Stimulated activated CD4-positive, alpha-beta T cell treated with anti-CD3 and anti-CD28 coated beads, Interleukin-1b, Interleukin-23, amount 100 ng/mL, for 4 hours (primary cell): ENCODE data around the gene TYW1.
"Not testable (repeated sequence)": the region's sequence is repeated elsewhere in the genome, so short reads cannot be mapped to it uniquely, and the experiment has no call there.

ENCODE experiments used
- DNase-seq, 2 donors: peaks; one replicate each; pipeline ENCODE4 v3.0.0-alpha.2; 2020; ENCODE audit warnings: low read depth in 2 of 2

The TYW1 gene

DNA sequence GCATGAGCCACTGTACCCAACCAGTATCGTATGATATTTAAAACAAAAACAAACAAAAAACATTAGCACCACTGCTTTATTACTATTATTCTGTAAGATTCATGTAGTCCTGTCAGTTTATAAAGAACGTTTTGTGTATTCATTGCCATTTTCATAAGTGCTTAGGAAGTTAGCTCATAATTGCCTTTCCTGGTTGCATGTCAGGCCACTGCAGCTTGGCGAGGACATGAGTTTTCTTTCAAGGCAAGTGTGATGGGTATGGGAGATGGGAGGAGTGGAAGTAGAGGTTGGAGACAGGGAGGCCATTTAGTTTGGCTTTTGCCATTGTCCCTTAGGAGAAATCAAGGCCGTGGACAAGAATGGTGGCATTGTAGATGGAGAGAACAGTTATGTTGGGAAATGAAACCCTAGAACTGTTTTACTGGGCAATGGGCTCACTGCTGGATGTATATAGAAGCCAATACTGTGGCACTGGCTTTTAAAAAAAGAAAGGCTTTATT is 48.9 kb downstream of the TYW1 start:
- DNase-seq = no peak

DNA sequence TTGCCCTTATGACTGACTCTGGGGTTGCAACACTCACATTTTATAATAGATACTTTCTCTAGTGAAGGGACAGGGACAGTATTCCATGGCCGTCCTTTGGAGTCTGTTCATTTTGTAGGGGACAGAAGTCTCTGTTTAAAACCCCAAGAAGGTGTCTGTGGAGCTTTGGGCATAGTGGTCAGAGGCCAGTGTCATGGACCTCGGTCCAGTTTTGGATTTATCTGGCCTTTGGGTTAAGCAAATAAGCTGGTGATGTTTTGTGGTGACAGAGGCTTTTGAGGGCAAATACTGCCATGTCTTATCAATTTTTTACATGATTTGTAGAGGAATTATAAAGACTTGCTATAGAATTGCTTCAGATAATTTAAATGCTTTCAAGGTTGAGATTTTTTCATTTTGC is 50.2 kb downstream of the TYW1 start:
- not testable (repeated sequence) for DNase-seq

DNA sequence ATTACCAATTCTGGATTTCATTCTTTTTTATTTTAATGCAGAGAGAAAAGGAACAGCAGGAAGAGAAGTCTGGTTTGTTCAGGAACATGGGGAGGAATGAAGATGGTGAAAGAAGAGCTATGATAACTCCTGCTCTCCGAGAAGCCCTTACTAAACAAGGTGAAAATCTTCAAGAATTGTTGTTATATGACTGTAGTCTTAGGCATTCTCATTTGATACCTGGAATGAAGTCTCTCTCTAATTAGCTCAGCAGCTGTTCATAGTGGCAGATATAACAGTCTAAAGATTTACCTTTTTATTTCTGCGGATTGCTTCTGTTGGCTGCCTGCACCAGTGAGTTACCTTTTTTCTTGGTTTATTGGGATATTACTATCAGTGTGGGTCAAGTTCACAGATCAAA is 53.3 kb downstream of the TYW1 start:
- not testable (repeated sequence) for DNase-seq

DNA sequence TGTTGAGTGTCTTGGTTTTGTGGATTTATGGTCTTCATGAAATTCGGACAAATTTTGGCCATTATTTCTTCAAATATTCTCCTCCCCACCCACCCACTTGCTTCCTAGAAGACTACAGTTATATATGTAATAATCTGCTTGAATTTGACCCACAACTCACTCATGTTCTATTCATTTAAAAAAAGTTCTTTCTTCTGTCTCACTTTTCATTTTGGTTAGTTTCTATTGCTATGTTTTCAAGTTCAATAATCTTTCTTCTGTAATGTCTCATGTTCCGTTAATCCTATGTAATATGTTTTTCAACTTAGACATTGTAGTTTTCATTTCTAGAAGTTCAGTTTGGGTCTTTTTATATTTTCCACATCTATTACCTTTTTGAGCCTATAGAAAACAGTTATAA is 55.5 kb downstream of the TYW1 start:
- DNase-seq = not testable (repeated sequence)

DNA sequence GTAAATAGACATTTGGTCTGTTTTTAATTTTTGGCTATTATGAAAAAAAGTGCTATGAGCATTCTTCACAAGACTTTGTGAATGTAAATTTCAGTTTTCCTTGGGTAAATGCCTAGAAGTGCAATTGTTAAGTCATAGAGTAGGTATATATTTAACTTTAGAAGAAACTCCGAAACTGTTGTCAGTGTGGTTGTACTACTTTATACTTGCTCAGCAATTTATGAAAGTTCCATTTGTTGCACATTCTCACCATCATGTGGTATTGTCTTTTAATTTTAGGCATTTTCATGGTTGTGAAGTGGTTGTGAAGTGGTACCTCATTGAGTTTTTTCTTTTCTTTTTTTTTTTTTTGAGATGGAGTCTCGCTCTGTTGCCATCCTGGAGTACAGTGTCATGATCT is 60.0 kb downstream of the TYW1 start:
- DNase-seq = no peak

DNA sequence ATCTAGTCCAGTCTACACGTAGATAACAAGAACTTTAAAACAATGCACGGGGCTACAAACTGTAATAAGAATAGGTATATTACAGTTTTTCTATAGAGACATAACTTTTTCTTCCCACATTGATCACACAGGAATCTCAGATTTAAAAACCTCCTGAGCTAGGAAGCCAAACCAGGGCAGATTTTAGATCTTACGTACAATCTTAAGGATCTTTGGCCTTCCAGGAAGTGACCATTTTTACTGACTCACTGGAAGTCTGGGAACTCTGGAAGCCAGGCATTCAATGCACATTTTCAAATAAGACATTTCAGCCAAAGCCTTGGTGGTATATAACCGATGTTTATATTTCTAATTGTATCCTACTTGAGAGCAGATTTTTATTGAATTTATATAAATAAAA is 64.7 kb downstream of the TYW1 start:
- DNase-seq = not testable (repeated sequence)

DNA sequence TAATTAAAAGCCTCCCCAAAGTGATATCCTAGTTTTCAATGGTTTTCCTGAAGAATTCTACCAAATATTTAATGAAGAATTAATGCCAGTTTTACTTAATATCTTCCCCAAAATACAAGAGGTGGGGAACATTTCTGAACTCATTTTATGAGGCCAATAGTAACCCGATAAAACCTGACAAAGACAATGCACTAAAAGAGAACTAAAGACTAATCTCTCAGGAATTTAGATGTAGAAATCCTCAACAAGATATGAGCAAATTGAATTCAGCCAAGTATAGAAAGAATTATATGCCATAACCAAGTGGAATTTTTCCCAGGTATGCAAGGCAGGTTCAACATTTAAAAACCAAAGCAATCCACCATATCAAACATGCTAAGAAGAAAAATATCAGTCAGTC is 66.2 kb downstream of the TYW1 start:
- not testable (repeated sequence) for DNase-seq

DNA sequence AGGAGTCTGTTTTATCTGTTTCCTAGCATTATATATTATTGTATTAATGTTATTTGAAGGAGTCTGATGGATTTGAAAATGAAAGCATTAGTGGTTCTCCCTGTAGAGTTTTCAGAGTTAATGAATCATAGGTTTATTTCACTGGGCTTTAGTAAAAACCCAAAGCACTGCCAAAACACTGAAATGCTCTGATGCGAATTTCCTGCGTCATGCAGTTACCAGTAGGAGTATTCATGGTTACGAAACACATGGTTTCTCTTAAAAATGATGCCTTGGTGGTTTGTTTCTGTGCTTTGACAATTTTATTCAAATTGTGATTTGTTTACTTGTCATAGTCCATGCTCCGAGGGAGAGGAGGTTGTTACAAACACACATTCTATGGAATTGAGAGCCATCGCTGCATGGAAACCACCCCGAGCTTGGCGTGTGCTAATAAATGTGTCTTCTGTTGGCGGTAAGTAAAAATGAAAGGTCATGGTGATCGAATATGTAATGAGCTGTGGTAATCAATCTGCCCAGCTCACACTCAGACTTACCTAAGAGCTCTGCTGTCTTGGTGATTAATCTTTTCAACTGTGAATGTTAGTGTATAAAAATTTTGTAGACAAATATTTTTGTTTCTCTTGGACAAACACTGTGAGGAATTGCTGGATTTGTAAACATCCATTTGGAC is 70.5 kb downstream of the TYW1 start:
- not testable (repeated sequence) for DNase-seq

DNA sequence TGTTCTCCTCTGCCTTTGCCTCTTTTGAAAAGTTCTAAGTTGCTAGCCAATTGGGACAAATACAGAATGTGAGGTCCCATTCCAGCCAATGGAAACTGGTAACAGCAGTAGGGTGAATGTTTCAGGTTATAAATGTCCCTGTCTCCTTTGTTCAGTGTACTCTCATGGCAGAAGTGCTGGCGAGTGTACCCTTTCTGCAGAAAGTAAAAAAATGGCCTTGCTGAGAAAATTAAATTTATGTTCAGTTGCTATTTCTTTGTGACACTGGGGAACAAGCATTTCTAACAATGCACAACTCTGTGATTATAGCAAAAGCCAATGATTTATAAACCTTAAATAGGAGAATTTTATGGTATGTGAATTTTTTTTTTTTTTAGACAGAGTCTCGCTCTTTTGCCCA is 79.5 kb downstream of the TYW1 start:
- not testable (repeated sequence) for DNase-seq

DNA sequence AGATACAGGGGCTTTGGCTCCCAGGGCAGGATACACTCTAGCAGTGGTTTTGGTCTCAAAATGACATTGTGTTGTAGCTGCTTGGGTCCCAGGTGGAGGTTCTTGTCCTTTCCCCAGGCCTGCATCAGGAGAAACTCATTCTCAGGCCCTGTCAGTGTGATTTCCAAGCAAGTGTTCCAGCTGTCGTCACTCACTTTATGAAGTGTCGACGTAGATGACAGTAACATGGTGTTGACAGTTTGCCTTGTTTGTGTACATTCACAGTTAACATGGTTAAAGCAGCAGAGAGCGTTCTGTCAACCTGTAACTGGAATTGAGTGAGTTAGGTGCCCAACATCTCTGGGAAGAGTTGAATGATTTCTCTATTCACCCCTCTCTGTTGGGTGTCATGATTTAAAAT is 86.2 kb downstream of the TYW1 start:
- not testable (repeated sequence) for DNase-seq

DNA sequence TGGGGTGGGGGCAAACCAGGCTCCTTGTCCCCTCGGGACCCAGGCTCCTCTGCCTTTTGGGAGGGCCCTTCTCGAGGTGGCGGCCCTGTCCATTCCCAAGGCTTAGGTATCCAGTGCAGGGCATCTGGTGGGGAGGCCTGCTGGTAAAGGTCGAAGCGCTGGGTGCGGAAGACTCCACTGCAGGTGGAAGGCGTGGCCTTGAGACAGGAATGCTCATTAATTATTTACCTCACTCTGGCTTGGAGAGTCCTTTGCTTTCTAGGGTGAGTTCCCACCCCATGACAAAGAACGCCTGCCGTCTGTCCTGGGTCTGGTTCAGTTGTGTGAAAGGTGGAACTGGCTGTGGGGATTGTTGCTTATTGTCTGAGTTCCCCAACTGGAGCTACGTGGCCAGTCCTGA is 92.6 kb downstream of the TYW1 start:
- DNase-seq = not testable (repeated sequence)

DNA sequence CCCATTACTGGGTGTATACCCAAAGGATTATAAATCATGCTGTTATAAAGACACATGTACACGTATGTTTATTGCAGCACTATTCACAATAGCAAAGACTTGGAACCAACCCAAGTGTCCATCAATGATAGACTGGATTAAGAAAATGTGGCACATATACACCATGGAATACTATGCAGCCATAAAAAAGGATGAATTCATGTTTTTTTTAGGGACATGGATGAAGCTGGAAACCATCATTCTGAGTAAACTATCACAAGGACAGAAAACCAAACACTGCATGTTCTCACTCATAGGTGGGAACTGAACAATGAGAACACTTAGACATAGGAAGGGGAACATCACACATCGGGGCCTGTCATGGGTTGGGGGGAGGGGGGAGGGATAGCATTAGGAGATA is 94.4 kb downstream of the TYW1 start:
- not testable (repeated sequence) for DNase-seq

DNA sequence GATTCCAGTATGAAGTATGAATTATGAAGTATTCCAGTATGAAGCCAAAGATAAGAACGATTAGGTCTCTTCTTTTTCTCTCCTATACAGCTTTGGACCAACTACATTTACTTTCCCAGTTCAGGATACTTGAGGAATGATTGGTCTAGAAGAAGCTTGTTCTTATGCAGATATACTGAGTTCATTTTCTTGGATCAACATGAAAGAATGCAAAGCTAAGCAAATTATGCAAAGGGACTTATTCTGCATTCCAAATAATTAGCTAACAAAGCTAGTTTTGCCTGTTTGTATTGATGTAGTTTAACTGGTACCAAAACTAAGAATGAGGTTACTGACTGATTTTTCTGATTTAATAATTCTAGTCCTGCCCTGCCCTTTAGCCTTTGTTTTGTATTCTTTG is 101.4 kb downstream of the TYW1 start:
- not testable (repeated sequence) for DNase-seq

DNA sequence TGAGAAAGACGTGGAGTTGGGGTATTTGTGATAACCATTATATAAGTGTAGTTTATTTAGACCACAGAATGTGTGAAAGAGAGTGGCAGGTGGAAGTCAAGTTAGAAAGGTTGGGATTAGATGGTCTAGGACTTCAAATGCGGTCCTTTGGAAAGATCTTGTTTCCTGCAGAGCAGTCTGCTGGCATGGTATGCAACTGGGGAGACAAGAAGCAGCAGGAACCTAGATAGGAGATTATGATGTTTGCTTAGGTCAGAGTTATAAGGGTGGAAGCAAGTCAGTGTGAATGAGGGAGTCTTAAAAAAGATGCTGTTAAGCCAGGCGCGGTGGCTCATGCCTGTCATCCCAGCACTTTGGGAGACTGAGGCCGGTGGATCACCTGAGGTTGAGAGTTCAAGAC is 102.8 kb downstream of the TYW1 start:
- DNase-seq = not testable (repeated sequence)

DNA sequence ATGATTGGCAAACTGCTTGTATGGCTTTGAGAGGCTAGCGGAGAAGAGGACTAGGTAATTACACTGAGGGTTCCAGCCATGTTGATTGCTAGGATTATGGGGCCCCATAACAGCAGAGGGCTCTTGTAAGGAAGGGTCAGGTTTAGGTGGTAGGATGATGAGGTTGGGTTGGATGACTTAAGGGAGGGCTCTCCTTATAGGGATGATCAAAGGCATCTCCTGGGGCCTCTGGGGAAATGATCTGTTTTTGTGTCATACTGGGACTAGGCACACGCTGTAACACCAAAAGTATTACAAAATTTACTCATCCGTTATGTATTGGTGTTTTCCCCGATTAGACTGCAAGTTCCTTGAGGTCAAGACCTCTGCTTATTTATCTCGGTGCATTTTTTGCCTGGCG is 103.4 kb downstream of the TYW1 start:
- DNase-seq = not testable (repeated sequence)

DNA sequence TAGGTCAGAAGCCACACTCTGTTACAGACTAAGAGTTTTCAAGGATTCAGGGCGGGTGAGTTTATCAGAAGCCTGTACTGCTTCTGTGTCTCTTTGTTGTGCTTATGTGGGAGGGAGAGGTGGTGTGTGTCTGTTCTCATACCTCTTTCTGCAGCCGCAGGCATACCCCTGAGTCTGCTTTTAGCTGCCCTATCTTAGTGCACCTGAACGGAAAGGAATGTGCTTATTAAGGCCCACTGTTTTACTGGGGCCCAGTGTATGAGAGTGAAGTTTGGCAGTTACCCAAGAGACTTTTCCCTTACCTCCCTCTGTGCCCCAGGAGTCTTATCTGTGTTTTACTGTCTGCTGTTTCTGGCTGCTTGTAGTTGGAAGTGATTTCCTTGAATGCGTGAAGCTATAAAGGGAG is 104.3 kb downstream of the TYW1 start:
- no peak for DNase-seq

DNA sequence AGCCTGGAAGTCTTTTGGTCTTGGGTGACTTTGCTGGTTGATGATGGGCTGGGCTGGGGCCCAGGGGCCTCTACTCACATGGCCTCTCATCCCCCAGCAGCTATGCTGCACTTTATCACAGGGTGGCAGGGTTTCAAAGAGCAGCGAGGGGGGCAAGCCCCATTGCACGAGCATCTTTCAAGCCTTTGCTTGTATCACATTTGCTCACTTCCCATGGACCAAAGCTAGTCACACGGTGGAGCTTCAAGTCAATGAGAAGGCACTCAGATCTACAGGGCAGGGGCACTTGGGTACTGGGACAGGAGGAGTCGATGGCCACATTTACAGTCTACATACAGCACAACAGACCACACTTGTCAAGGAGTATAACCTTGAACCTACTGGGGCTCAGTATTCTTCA is 108.3 kb downstream of the TYW1 start:
- DNase-seq = not testable (repeated sequence)

DNA sequence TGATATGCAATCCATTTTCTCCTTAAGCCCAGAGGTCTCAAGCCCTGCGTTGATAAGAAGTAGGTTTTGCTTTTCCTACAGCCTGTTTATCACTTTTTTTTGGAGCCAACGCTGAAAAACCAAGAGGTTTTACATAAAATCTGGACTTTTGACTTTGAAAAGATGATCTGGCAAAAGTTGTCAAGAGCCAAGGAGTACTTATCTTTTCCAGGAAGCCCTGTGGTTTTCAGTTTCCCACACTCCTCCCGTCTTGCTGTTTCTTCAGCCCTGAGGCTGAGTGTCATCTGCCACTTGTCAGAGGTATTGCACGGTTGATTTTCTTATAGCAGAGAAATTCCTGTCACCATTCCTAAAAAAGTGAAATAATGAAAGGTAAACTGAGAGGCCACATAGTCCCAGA is 108.7 kb downstream of the TYW1 start:
- no peak for DNase-seq

DNA sequence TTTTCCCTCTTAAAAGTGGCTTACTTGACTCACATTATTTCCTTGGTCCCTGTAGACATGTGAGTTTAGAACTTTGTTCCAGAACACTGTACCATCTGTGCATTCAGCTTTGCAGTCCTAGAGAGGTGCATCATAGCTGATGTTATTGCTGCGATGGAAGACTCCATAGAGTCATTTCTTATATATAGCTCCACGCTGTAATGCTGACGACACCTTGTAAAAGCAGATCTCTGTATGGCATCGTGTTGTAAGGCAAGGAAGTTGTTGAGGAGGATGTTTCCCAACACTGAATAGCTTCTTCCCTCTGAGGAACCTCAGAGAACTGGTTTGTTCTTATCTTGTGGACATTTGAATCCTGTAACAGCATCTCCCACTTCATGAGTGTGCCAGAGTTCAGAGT is 109.6 kb downstream of the TYW1 start:
- DNase-seq = not testable (repeated sequence)

DNA sequence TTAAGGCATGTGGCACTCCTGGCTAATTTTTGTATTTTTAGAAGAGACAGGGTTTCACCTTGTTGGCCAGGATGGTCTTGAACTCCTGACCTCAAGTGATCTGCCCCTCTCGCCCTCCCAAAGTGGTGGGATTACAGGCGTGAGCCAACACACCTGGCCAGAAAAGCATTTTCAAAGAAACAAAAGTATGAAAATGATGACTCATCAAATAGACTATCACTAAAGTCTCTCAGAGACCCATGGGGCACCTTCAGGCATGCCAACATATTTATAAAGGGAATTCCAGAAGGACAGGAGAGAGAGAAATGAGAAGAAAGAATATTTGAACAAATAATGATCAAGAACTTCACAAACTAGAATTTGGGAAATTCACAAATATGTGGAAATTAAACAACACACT is 114.7 kb downstream of the TYW1 start:
- not testable (repeated sequence) for DNase-seq

DNA sequence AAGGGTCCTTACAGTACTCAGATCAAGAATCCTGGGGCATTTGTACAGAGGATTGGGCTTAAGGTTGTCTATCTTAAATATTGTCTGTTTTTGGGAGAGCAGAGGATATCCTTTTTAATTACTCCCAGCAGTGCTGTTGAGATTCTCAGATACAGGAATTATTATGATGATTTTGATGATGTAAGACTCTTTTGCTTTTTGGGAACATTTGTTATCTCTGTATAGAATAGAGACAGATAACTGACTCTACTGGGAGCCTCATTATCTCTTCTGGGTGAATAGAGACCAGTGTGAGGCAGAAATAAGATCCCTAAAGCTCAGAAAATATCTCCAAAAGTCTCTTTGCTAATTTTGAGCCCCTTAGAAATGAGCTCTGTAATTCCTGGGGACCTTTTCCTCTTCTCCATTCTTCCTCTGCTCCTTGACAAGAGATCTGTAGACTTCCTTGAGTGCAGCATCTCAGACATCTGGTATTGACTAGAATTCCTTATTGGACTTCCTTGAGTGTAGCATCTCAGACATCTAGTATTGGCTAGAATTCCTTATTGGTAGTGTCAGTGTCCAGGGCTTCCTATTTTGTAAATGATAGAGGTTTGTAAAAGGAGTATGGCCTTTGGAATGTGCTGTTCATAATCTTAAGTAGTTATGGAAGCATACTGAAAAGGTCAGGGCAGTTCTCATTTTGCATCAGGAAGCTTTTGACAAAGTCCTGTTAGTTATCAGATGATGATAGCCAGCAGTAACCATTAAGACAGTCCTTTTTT is 118.0 kb downstream of the TYW1 start:
- DNase-seq = not testable (repeated sequence)

DNA sequence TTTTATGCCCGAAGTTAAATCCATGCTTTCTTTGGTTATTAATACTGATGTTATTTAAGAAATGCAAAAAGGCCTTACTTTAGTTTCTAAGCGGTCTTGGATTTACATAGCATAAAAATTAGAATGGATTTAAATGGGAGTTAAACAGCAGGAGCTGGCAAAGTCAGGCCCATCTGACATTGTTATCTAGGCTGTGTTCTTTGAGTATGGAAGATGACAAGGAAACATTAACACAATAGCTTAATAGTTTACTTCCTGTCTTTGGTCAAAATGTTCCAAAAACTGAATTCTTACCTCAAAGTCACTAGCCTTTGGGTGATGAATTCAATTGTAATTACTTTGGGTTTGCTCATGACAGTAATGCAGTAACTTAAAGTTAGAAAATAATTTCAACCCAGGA is 123.9 kb downstream of the TYW1 start:
- not testable (repeated sequence) for DNase-seq

DNA sequence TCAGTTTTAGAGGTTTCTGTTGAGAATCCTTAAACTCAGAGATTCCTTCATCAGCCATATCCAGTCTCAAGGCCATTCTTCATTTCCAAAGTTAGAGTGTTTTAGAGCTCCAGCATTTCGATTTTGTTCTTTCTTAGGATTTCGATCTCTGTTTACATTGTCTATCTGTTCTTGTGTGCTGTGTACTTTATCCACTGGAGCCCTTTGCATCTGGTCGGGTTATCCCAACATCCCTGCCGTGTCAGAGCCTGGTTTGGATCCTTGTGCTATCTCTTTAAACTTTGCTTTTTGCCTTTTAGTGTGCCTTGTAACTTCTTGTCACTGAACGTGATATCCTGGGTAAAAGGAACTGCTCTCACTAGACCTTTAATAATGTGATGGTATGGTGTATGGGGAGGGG is 131.6 kb downstream of the TYW1 start:
- DNase-seq = not testable (repeated sequence)
